HG02571 (cell line): ENCODE measurements around the gene EFNA1.
"Not testable (repeated sequence)": the region's sequence is repeated elsewhere in the genome, so short reads cannot be mapped to it uniquely, and the experiment has no call there.

Source experiments
- ATAC-seq: cut with Tn5 transposase; IDR thresholded peaks from one replicate; pipeline ENCODE4 v1.9.1; 2021; ENCODE audit warnings: mild to moderate bottlenecking, moderate library complexity; ENCODE audit not compliant: unreplicated experiment

Gene EFNA1

DNA sequence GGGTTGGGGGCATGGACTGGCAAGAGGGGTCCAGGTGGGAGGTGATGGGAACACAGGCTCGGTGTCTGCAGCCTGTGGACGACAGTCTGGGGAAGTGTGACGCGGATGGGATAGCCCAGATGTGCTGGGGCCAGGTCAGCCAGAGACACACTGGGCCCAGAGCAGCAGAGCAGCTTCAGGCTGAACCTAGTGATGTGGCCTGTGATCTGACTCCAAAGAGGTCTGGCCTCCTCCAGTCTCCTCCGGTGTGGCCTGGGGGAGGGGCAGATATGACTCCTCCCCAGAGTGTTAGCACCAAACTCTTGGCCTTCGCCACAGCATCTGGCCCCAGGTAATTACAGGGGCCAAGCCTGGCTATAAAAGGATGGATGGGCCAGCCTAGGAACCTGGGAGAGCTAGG, 35.5 kb upstream of the EFNA1 start:
- ATAC-seq, result no peak

DNA sequence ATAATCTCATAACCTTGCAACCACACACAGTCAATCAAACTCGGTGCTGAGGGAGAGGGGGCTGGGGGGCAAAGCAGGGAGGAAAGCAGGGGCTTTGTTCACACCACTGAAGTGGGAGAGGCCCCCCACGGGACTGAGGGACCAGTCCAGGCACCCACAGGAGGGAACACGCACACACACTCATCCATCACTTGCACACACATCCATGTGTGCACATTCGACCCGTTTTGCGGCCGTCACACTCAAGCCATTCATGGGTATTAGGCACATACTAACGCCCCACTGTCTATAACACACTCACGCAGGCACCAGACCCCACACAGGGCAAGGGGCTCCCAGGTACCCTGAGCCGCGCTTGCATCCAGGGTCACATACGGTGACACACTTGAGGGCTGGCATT, 35.0 kb upstream of the EFNA1 start:
- no peak for ATAC-seq

DNA sequence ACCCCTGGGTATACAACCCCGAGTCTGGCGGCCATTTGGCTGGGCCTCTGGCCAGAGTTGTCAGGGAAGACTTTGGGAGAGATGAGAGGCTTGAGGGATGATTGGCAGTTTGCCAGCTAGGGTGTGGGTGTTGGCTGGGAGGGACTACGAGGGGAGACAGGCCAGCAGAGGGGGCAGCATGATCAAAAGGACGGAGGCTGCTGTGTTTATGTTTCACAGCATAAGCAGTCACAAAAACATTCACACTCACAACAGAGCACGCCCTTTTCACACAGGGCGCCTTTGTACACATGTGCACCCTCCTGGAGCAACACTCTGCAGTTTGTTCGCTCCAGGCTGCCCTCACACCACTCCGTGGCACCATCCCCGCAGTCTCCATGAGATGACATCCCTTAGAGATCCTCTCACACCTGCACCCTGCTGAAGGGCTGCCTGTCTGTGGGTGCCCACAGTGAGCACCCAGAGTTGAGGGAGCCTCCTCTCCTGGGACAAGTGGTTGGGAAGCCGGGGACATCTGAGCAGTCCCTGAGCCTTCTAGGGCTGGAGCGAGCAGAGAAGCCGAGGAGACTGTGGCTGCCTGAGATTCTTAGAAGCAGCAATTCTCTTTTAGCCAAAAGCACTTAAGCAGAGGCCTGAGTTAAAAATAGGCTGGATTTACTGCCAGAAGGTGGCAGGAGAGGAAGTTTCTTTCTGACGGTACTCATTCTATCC, 33.6 kb upstream of the EFNA1 start:
- ATAC-seq, result no peak

DNA sequence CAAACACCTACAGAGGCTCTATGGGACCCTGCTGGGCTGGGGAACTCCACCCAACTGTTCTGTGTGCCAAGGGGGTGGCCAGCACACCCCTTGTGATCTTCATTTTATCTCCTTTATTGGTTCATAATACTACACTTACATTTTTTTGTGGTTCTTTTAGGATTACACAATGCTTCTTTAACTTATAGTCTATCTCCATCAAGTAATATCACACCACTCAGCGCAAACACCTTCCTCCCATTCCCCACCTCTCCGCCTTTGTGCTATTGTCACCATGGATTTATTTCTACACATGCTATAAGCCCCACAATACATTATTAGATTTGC, 33.1 kb upstream of the EFNA1 start:
- ATAC-seq, result no peak

DNA sequence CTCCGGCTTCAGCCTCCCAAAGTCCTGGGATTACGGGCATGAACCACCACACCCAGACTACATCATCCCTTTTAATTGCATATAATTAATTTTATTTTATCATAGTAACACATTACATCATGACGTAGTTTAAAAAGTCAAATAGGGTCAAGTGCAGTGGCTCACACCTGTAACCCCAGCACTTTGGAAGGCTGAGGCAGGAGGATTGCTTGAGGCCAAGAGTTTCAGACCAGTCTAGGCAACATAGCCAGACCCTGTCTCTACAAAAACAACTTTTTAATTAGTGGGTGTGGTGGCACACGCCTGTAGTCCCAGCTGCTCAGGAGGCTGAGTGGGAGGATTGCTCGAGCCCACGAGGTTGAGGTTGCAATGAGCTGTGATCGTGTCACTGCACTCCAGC, 28.3 kb upstream of the EFNA1 start:
- ATAC-seq, result no peak

DNA sequence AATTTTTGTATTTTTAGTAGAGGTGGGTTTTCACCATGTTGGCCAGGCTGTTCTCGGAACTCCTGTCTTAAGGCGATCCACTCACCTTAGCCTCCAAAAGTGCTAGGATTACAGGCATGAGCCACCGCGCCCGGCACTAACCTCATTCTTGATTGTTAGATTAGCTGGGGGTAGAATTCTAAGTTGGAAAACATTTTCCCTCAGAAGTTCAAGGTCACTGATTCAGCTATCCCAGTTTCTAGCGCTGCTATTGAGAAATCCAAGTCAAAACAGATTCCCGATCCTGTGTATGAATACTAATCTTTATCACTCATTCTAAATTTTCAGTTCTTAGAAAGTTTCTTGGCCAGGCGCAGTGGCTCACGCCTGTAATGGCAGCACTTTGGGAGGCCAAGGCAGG, 24.4 kb upstream of the EFNA1 start:
- no peak for ATAC-seq

DNA sequence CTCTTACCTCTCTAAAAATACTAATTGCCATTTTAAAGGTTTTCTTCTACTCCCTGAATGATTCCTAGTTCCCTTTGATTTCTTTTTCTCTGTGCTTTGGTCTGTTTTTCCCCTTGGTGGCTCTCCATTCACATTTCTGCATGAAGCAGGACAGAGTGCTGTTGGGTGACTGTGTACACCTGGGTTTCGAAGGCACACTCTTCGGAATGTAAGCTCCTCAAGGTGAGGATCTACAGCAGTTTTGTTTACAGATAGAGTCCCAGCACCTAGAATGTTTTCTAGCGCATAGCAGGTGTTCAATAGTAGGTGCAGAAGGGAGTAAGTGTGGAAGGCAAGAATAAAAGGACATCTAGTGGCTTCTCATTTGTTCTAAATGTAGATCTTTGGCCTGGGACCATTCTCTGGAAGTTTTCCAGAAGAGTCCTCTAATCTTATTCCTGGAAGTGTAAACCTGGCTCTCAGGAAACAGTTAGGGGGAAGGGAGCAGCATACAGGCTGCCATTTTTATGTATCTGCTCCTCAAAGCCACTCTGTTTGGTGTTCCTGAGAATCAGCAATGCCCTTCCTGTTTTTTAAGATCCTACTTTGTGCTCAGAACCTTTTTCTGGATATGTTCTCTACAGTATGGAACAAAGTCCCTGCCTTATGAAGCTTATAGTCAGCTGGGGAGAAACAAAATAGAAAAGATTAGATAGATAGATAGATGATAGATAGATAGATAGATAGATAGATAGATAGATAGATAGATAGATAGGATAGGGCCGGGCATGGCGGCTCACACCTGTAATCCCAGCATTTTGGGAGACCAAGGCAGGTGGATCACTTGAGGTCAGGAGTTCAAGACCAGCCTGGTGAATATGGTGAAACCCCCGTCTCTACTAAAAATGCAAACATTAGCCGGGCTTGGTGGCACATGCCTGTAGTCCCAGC, 22.8 kb upstream of the EFNA1 start:
- ATAC-seq, result no peak

DNA sequence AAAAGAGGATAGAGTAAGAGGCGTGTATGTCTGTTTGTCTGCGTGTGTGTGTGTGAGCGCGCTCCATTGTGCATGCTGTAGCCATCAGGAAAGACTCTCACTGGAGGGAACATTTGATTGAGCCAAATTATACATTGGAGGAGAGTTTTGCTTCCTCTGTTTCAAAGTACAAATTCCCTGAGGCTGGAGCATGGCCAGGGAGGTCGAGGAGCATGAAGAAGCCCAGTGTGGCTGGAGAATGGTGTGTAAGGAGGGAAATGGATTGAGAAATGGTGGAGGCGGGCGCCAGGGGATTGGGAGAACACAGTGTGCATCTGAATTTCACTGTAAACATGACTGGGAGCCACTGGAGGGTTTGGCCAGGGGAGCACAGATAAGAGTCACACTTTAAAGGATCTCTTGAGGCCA, 22.1 kb upstream of the EFNA1 start:
- no peak for ATAC-seq

DNA sequence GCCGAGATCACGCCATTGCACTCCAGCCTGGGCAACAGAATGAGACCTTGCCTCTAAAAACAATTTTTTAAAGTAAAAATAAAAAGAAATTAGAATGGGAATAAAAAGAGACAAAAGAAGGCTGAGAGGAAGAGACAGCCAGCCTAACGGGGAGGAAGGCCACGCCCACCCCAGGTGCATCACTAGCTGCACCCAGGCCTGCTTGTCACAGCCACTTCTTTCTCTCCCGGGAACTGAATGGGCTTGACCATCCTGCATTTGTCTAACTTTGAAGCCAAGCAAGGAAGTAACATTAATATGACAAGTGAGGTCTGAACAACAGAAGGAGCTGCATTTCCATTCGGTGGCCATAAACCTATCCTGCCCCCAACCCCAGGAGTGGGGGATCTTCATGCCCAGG, 20.8 kb upstream of the EFNA1 start:
- ATAC-seq, result no peak

DNA sequence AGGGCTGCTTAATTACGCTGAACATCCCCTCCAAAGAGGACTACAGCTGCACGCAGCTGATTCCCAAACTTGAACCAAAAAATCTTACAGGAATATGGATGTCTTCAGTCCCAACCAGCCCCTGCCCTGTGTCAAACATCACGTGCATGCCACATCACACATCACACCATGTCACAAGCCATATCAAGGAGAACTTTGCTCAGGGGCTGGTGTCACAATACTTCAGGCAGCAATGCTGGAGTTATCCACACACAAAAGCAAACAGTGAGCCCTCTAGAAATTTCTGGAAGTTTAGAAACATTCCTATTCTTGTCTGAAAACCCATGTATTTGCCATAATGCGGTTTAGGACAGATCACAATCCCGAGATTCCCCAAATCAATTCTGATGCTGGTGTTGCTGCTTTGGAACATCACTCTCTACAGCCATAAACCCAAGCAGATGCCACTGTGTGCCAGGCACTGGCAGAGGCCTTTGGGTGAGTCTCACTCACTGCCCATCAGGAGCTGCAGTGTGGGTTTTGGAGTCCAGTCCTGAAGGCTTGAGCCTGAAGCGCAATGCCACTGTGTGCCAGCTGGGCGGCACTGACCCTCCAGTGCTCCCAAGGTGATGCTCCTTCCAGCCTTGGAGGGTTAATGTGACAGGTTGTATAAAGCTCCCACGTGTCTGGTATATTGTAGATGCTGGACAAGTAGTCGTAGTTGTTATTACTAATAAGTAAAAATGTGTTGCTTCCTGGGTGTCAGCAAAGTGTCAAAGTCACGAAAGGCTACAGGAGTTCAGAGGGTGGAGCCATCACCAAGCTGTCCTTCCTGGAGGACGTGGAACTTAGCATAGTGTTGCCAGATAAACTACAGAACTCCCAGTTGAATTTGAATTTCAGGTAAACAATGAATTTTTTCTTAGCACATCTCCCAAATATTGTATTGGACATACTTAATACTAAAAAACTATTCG, 20.1 kb upstream of the EFNA1 start:
- no peak for ATAC-seq

DNA sequence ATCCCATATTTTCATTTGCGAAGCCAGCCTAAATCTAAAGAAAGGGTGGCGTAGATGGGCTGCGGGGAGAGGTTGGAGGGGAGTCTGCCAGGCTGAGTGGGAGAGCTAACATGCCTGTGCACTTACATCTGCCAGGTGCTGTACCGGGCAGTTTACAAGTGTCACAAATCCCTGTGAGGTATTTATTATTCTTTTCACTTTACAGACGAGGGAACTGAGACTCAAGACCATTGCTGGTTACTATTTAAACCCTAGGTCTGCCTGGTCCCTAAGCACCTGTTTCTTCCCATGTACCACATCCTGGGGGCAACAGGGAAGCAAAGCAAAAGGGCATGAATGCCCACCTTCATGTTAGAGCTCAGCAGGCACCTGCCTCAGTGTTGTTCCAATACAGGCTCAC, 19.4 kb upstream of the EFNA1 start:
- no peak for ATAC-seq

DNA sequence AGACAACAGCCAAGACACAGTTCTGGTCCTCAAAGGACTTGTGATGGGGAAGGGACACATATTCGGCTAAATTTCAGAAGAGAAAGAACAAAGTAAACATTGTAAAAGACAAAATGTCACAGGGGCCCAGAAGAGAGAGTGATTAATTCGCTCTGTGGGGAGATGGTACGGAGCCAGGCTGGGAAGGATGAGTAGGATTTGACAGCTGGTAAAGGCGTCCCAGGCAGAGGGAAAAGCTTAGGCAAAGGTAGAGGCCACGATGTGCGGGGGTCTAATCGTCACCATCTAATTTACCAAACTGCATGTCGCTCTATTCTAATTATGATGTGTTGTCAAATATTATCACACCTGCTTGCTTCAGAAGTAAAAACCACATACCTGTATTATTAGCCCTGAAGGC, 17.3 kb upstream of the EFNA1 start:
- ATAC-seq, result no peak

DNA sequence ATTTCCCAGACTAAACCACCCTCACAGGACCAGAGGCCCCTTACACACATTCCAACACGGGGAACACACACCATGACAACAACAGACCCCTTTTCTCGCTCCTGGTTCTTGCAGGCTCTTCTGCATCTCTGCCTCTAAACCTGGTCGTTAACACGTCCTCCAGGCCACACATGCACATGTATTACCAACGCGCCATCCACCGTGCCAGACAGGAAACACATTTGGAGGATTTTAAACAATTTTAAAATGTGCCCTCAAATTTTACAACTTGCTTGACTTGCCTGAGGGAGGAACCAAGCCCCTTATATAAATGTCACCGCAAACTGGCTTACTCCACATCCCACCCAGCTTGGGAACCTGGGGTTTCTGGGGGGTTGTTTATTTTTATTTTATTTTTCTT, 16.9 kb upstream of the EFNA1 start:
- no peak for ATAC-seq

DNA sequence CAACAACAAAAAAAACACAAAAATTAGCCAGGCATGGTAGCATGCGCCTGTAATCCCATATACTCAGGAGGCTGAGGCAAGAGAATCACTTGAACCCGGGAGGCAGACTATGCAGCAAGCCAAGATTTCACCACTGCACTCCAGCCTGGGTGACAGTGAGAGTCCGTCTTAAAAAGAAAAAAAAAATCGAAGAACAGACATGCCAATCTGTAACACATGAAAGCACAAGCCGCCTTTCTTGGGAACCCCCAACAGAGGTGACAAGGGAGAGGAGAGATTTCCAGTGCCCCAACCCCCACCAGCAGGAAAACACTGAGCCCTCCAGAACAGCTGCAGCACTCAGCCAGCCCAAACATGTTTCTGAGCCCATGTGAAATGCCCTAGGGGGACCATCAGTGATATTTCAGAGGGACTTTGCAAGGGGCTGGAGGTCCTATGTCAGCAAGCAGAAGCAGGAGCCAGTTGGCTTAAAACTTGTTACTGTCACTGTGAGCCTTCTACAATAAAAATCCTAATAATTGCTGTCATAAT, 14.2 kb upstream of the EFNA1 start:
- no peak for ATAC-seq

DNA sequence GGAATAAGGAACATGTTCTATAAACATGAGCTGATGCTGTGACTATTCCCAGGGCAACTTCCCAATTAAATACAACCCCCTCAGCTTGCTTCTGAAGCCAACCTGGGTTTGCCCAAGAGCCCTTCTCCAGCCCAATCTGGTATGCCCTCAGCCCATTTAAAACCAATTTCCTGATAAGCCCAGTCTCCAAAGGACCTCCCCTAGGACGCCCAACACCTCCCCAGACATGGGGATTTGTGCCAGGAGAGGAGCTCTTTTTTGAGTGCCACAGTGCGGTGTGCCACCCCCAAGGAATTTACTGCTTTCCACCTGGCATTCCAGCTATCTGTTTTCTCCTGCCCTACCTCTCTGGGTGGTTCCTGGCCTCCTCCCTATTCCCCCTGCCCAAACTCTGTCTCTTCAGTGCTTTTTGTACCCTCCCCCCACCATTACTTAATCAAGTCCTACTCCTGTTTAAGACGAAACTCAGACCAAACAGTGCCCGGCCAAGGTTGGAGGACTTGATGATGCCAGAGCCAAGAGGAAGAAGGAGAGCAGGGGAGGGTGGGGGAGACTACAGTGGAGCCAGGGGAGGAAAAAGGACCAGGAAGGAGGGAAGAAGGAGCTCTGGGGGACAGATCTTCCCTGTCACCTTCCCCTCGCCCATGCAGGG, 11.4 kb upstream of the EFNA1 start:
- ATAC-seq, result no peak

DNA sequence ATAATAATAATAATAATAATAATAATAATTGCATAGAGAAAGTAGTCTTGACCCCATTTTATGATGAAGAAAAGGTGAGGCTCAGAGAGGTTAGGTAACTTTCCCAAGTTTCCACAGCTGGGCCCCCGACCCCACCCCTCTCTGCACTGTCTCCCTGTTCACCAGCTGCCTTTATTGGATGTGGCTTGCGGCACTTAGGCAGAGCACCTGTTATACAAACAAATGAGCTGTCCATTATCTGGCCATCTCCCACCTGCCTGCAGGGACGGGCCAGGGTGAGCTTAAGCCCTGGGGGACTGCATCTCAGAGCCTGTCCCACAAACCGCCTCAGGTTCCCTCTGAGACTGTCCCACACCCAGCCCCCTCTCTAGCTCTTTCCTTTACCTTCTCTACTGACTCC, 10.1 kb upstream of the EFNA1 start:
- no peak for ATAC-seq

DNA sequence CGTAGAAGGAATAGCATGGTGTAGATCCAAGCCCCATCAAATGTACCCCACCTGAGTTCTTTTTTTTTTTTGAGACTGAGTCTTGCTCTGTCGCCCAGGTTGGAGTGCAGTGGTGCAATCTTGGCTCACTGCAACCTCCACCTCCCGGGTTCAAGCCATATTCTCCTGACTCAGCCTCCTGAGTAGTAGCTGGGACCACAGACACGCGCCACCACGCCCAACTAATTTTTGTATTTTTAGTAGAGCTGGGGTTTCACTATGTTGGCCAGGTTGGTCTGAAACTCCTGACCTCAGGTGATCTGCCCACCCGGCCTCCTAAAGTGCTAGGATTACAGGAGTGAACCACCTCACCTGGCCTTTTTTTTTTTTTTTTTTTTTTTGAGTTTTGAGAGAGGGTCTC, 9.6 kb upstream of the EFNA1 start:
- not testable (repeated sequence) for ATAC-seq

DNA sequence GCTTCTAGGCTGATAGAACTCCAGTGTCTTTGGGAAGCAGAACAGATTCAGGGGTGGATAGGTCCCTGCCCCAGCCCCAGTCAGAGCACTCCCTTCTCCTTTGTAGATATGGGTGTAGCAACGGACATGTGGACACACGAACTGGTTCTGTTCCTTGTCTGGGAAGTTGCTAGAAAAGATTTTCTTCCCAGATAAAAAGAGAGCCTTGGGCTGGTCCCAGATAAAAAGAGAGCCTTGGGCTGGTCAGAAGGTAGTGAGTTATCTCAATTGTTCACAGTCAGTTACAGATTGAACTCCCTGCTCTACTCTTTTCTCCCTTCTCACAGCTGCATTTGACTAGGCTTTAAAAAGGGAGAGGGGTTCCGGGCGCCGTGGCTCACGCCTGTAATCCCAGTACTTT, 7.4 kb upstream of the EFNA1 start:
- no peak for ATAC-seq

DNA sequence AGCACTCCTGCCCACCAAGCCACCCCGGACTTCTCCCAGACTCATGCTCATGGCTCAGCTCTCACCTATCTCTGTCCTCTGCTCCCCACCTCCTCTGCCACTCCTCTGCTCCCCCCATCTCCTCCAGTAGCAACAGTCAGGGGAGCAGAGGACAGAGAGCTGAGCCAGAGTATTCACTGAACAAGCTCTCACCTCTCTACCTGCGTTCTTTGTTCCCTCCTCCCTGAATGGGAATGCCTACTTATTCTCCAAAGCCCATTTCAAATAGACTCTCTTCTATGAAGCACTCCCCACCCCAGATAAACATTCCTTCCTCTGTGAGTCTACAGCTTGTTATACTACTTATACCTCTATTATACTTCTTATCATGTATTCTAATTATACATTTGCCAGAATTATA, 6.4 kb upstream of the EFNA1 start:
- ATAC-seq, result no peak

DNA sequence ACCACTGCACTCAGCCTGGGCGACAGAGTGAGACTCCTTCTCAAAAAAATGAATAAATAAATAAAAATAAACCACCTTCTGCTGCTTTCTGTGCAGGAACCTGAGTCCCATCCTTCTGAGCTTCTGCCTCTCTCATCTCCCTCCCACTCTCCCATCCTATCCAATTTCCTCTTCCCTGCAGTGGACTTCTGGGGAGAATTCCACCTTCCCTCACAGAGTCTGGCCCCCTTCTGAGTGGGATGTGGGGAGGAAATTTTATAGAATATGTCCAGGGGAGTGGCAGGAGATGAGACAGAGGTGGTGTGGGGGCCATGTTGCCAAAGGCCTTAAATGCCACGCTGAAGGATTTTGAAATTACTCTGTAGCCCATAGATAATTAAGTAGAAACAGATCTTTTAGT, 5.4 kb upstream of the EFNA1 start:
- ATAC-seq, result no peak

DNA sequence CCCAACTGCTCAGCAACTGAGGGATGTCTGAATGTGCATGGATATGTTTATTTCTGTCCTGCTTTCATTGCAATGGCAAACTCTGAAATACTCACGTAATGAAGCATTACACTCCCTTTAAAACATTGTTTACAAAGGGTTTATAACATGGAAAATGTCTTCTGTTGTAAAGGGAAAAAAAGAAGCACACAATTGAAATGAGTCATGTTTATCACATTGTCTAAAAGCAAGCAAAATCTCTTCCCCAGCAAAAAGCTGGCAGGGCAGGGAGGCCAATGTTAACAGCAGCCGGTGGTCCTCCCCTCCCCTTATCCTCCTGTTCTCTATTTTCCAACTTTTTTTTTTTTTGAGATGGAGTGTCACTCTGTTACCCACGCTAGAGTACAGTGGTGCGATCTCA, 3.9 kb upstream of the EFNA1 start:
- no peak for ATAC-seq
